PC-3 (cell line): ENCODE results near the gene IFT20.

Experiments used
- EZH2 ChIP-seq: fragments of 300-600 bp; sonication (generic); IDR thresholded peaks from one replicate; pipeline ENCODE4 v1.6.1; 2017; ENCODE audit warnings: antibody characterized with exemption, mild to moderate bottlenecking, low read length; ENCODE audit not compliant: unreplicated experiment
- EZH2phosphoT487 ChIP-seq: fragments of 300-600 bp; sonication (generic); IDR thresholded peaks from 2 replicates; pipeline ENCODE4 v1.6.1; 2018; ENCODE audit warnings: mild to moderate bottlenecking, antibody characterized with exemption, low read length, borderline replicate concordance
- TF ChIP-seq, protein P1 (sequence below): fragments of 300-600 bp; sonication (generic); conservative IDR thresholded peaks from 2 replicates; pipeline ENCODE4 v1.5.1; 2017; ENCODE audit warnings: antibody characterized with exemption, low read depth, mild to moderate bottlenecking, low read length

DNA sequence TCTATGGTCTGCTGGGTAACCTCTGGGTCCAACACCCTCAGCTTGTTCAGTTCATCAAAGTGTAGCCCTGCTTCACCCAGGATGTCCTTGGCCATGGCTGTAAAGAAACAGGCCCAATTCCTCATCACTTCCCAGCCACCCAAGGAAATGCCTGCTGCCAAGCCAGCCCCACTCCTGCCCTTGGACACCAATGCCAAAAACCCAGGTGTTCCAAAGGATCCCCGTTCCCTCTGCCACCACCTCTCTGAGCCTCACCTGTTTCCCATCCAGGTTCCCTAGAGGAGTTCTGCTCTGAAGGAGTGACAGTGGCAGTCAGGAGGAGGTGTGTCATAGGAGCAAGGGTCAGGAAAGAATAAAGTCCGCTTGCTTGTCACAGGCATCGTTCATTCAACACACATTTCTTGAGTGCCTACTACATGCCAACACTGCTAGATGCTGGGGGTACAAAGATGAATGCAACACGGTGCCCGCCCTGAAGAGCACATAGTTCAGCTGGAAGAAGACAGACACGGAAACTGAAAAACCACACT, 3.3 kb downstream of the IFT20 start:
- TF ChIP-seq, protein P1, sequence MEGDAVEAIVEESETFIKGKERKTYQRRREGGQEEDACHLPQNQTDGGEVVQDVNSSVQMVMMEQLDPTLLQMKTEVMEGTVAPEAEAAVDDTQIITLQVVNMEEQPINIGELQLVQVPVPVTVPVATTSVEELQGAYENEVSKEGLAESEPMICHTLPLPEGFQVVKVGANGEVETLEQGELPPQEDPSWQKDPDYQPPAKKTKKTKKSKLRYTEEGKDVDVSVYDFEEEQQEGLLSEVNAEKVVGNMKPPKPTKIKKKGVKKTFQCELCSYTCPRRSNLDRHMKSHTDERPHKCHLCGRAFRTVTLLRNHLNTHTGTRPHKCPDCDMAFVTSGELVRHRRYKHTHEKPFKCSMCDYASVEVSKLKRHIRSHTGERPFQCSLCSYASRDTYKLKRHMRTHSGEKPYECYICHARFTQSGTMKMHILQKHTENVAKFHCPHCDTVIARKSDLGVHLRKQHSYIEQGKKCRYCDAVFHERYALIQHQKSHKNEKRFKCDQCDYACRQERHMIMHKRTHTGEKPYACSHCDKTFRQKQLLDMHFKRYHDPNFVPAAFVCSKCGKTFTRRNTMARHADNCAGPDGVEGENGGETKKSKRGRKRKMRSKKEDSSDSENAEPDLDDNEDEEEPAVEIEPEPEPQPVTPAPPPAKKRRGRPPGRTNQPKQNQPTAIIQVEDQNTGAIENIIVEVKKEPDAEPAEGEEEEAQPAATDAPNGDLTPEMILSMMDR: no peak
- no peak for TF ChIP-seq EZH2phosphoT487
- TF ChIP-seq EZH2: no peak
